GM20431 (cell line): ENCODE results near the gene ATP8A2.
"Not testable (repeated sequence)": the region's sequence is repeated elsewhere in the genome, so short reads cannot be mapped to it uniquely, and the experiment has no call there.

Source experiments
- in situ Hi-C: fragments of 300-500 bp; cut with MseI, MboI; formaldehyde crosslinking; loops from one replicate; pipeline ENCODE4 v1.15.0; 2020; ENCODE audit warnings: low sequenced_read_pairs; ENCODE audit not compliant: unreplicated experiment

Gene ATP8A2

DNA sequence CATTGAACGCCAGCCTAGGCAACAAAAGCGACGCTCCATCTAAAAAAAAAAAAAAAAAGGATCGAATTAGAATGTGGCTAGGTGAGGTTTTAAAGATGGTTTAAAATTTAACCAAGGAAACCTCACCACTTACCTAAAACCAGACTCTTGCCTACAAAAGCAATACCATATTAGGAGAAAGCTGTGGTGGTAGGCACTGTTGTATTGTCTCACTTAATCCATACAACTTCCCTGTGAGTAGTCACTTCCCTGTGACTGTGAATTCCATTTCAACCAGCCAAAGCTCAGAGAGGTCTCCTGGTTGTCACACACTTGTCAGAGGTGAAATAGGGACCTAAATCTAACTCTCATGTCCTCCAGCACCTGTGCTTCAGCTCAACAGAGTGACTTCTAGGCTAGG lies 664.6 kb downstream of the ATP8A2 start:
- in situ Hi-C loops: no loop called here

DNA sequence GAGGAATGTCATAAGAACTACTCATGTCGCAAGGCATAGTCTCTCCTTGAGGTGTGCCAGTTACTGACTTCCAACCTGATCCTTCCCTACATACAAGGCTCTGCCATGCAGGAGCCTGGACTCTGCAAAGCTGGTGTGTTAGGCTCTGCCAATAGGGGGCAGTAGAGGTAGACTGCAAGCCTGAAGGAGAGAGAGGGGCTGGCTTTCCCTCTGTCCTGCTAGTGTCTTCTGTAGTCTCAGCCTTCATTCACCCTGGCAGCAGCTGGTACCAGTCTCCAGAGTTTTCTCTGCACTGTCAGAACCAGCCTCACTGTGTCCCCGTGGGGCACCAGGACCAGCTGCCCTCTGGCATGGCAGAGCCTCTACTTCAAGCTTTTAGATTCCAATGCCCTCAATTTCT lies 665.5 kb downstream of the ATP8A2 start:
- in situ Hi-C loops: no loop called here

DNA sequence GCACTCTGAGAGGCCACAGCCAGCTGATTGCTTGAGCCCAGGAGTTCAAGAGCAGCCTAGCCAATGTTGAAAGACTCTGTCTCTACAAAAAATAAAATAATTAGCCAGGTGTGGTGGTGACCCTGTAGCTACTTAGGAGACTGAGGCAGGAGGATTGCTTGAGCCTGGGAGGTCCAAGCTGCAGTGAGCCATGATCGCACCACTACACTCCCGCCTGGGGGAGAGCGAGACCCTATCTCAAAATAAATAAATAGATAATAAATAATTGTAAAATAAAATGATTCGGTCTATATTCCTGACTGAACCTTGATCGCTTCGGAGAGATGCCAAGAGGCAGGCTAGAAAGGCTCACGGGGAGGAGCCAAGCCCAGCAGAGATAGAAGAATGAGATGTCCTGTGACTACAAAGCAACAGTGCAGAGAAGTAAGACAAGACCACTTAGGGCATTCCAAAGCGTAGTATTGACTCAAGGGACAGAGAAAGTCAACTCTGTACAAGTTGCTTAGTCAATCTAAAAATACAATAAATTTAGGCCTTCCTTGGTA lies 667.2 kb downstream of the ATP8A2 start:
- in situ Hi-C loops: no loop called here

DNA sequence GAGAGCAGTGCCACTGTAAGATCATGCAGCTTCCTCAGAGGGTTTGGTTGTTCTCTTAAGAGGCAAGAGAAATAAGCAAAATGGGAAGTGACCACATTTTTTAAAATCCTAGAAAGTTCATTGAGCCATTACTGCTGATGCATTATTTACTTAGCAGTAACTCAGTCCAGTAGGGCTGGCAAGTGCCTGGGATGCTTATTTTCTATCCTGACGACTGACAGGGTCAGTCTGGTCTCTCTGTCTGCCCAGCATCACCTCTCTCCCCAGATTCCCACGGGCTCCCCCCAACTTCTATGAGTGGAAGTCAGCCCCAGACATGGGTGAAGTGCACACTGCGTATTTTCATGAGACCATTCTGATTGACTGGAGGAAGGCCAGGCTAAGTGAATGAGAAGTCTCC lies 669.7 kb downstream of the ATP8A2 start:
- in situ Hi-C loops: no loop called here

DNA sequence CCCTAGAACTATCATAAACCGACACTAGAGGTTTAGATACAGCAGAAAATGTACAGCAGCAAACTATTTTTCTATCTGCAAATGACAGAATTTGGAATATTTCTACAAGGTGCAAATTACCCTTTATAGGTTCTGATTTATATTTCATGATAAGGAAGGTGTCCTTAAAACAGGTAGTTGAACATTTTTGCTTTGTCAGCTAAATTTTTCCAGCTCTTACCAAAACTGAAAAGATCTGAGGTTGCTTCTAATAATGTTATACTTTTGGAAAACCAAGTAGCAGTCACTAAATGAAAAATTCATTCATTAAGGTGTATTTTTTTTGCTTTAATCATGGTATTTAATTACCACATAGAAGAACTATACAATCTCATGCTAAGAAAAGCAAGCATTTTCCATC lies 671.0 kb downstream of the ATP8A2 start:
- in situ Hi-C loops: no loop called here

DNA sequence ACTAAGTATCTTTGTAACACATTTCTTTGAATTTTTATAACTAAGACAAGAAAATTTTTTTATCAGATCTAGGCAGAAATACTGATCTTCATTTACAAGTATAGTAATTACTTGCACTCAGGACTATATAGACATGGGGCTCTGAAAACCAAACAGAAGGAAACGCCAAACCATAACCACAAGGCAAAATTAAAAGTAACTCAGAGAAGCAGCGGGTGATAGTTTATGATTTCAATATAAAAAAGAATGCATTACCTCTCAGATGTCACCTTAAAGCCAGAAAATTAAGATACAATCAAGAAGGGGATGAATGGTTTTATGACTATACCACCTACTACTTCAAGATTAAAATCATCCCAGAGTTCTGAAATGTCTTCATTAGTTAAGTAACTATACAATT lies 673.4 kb downstream of the ATP8A2 start:
- in situ Hi-C loops: no loop called here

DNA sequence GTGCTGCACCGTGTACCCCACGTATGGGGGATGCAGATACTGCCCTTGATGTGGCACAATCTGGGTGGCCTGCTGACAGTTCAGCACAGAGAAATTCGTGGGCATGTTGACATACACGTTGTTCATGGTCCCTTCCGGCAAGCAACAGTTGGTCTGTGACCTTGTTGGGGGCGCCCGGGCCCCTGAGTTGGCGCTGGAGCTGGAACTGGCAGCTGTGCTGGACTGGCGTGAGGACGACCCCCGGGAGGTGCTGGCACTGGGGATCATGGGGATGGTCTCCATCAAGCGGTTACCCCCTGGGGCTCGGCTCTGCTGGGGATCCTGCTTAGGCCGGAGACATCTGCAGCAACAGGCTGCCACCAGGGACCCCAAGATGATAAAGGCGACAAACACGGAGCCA lies 674.9 kb downstream of the ATP8A2 start:
- in situ Hi-C loops: no loop called here

DNA sequence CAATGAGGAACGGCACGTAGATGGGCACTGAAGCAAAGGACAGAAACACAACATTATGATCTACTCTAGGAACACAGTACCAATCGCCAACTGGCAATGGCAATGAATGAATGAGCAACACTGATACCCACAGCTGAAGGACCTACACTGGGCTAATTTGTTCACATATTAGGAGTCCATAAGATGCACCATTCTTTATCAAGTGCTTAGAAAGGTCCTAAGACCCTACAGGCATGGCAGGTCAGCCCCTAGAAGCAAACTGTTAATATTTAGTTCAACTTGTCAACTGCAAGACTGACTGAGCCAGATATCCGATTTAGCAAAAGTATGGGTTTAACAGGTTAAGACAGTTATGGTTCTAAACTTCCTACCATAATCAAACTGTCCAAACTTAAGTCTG lies 675.3 kb downstream of the ATP8A2 start:
- in situ Hi-C loops: no loop called here

DNA sequence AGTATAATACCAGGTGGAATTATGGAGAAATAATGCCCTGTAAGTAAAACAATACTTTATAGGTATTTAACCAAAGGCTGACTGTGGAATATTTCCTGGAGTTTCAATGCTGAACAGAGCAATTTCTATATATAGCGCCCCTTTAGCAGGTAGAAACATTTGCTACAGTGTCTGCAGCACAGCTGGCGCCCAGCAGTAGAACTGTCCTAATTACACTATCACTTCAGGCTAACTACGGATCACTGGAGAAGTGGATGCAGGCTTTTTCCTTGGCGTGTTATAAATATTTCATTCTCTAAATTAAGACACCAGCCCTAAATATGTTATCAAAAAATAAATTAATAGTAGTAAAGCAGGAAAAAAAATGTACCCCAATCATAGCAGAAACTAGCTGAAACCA lies 677.0 kb downstream of the ATP8A2 start:
- in situ Hi-C loops: no loop called here

DNA sequence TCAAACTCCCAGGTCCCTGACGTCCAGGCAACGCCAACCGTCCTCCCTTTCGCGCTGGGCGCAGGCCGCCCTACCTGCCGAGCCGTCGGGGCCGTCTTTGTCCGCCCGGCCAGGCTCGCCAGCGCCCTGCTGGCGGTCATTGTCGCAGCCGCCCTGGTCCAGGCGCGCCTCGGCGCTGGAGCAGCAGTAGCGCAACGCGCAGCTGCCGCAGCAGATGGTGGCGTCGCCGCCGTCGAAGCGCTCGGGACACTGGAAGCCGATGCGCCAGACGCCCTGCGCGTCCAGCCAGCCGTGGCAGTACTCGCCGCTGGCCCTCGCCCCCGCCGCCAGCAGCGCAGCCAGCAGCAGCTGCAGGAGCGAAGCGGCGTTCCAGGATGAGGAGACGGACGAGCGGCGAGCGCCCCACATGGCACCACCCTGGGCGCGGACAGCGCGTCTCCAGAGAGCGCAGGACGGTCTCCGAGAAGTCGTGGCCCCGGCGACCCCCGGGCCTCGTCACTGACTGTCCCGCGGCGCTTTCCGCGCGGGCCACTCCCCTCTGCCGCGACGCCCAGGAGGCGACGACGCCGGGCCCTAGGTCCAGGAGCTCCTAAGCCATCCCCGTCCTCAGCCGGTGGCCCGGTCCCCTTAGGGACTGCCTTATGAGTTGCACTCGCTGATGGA lies 678.9 kb downstream of the ATP8A2 start:
- in situ Hi-C loops: no loop called here

DNA sequence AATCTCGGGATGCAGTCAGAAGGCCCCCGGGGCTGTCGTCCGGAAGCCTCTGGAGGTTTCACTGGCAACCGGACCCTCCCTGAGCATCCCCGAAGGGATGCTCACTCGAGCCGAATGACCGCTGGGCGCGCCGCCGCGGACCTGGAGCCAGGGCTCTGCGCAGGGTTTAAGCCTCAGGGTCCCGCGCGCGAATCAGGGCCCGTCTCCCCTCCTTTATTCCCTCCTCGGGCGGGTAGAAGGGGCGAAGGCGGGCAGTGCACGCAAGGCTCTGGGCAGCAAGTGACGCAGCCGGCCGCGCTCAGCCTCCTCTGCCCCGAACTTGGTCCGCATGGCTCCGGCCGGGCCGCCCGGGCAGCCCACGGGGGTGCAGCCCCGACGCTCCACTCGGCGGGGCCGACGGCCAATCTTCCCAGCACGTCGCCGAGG lies 679.5 kb downstream of the ATP8A2 start:
- in situ Hi-C loops: no loop called here

DNA sequence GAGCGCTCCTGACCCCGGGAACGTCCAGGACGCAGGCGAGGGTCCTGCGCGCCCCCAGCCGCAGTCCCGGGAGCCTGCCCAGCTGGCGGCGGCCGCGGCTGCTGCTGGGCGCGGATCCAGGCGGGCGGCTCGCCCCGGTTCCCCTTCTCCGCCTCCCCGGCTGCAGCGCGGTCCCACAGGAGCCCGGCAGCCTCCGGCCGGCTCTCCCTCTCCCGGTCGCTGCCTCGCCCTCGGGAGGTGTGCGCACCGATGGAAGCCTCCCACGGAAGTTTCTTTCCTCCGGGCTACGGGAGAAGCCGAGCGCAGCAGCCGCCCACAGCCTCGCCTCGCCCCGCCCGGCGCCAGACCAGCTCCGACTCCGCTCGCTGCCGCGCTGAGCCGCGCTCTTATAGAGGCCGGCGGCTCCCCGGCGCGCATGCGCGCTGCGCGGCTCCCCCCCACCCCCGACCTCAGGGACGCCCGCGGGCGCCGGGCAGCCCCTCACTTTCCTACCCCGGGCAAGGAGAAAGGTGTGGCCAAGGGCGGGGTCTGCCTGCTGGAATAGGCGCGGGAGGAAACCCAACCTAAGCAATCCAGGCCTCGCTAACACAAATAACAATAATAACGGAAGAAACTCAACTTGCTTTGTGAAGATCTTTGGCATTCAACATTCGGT lies 680.0 kb downstream of the ATP8A2 start, which contains the start of gene SHISA2:
TSS of gene SHISA2 (minus strand) at position 360 of the 655 bp plus-strand sequence. CDS start 1,041 bp downstream, outside the sequence.
- in situ Hi-C loops: no loop called here

DNA sequence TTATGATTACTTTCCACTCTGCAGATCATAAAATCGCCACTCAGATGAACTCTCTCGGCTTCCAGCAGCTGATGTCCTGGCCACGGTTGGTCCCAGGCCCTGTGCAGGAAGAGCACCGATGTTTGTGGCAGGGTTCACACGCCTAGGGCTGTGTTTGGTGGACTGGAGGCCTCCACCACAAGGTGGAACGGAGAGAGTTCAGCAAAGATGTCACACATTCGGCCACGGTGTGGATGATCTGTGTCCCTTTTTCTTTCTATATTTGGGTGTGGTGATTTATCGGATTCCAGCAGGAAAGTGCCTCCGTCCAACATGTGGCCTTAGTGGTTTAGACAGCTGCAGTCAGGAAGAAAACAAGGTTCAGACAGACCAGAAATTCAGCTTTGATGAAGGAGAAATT lies 680.6 kb downstream of the ATP8A2 start:
- in situ Hi-C loops: no loop called here

DNA sequence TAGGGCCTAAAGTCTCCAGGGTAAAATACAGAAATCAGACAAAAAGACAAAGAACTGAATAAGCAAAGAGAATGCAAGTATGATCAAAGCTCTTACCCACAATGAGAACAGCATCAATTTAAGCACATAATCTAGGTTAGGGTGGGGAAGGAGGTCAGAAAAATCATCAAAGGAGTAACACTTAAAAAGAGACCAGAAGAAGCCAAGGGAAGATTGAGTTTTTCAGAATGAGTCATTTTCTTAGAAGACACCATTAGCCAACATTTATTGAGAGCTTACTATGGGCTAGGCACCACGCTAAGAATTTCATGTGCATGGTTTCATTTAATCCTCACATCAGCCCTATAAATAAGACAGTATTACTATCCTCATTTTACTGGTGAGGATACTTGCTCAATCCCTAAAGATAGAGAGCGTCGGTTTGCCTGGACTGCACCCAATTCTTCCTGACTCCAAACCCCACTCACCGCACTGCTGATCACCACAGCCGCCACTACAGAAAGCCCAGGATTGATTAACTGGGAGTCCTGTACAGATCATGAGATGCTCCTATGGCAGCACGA lies 681.7 kb downstream of the ATP8A2 start:
- in situ Hi-C loops: no loop called here

DNA sequence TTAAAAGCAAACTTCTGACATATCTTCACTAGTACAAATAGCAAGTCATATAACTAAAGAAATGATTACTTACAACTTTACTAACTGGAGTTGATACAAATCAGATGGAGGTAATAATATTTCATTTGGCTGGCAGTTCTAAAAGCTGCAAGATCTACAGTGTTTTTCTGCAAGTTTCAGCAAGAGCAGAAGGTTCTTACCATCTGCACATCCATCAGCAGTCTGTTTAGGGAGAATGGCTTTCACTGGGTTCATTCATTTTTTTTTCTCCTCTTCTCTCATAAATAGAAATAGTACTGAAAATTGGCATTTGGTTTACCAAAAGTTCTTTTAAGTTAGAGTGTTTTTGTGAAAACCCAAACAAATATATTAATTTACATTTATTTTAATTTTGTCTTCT lies 683.1 kb downstream of the ATP8A2 start:
- in situ Hi-C loops: no loop called here

DNA sequence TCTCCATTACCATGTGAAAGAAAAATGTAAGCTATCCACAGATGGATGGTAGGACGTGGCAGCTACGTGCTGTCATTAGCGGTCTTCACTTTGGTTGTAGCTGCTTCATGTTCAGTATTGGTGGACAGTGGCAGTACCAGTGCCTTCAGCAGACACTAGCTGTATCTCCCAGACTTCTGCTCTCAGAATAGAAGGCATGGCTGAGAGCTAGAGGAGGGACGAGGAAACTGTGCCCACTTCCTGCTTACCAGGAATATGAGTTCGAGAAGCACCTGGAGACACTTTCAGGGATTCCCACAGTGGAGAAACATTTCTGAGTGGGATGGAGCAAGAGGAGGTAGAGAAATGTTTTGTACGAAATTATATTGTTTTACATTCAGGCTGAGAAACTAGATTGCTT lies 686.9 kb downstream of the ATP8A2 start:
- in situ Hi-C loops: no loop called here

DNA sequence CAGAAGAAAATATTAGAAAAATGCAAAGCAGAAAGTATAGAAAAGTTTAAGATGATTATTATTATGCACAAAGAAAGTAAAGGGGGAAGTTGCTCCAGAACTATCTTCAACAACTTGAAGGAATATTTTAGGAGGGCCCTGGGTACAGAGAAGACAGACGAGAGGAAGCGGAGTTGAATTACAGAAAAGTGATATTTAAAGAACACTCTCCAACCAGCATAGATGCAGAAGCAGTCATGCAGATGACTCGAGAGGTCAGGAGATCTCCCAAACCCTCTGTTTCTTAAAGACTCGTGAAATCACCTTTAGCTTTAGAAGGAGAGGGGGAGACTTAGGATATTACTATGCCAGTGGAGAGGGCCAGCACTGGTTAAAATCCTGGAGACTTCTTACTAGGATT lies 688.6 kb downstream of the ATP8A2 start:
- in situ Hi-C loops: no loop called here

DNA sequence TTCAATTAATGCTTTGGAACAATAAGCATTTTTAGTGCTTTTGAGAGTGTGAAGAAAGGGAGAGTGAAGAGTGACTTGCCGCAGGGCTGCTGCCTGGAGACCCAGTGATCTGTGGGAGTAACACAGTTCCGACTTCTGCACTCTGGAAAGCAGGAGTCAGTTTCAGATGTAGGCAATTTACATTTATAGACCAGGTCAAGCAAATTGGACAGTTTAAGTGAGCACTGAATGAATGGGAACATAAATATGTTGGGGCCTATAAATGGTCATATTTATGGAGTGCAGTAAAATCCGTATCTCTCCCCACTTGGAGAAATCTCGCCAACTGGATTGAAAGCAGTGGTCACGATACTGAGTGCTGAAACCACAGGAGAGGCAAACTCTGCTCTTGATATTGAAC lies 689.5 kb downstream of the ATP8A2 start:
- in situ Hi-C loops: no loop called here

DNA sequence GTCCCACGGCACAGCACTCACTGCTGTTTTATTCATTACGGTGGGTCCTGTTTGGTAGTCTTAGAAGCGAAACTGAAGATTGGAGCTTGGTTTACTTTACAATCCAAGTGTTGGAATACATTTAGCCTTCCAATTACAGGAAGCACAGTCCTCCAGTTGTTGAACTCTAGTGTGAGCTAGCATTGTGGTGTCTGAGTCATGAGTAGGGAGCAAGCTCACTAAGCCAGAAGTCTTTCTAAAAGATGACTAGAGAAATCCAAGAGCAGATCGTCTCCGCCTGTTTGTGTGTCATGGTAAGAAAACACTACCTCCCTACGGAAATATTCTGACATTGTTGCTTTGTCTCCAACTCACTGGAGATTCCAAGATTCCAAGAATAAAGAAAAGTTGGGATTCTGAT lies 690.2 kb downstream of the ATP8A2 start:
- in situ Hi-C loops: no loop called here

DNA sequence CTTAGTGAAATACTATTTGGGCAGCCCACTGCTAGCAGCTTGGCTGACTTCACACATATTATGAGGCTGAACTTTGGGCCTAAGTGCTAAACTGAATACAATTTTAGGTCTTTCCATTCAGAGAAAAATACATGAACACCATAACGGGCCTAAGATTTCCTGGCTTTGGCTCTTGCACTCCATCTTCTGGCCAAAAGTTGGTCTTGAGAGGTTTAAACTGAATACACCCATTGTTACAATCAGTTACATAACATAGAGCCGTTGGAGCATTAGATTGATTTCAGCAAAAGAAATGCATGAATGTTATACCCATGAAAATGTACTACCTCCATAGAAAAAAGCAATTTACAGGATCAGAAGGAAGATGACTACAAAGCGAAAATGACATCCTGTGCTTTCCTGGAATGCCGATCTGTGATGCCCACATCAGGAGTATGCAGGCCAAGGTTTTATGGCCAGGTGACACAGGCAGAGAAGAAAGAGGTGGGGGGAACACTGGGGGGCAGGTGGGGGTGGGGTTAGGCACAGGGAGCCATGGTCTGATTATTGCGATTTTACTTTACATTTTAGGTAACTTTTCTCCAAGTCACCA lies 691.2 kb downstream of the ATP8A2 start:
- in situ Hi-C loops: no loop called here

DNA sequence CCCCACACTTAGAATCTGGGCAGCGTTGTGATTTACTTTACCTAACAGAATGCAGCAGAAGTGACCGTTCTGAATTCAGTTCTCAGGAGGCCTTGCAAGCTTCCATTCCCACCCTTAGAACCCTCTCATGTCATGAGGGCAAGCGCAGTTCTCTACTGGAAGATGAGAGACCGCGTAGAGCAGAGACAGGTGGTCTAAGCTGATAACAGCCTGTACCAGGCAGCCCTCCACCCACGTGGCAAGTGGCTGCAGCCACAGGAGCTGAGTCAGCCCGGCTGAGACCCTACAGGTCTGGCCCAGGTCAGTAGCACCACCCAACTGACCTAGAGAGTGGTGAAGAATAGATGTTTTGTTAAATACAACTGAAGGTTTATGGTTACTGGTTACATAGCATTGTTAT lies 694.7 kb downstream of the ATP8A2 start:
- in situ Hi-C loops: not testable (repeated sequence)
